AG04449 (cell line): Measurements from ENCODE around the gene RFC5.

Experiments used
- CTCF ChIA-PET: fragments of 350-600 bp; formaldehyde crosslinking; extraction: SDS; loops from one replicate; lab custom pipeline; 2021; ENCODE audit warnings: antibody characterized with exemption; lab: Yijun Ruan, JAX
- POLR2A ChIA-PET: fragments of 400-600, 350-600 bp; formaldehyde crosslinking; extraction: SDS; loops from one replicate; lab custom pipeline; 2020; ENCODE audit warnings: antibody characterized with exemption, inconsistent platforms; lab: Yijun Ruan, JAX
- DNase-seq: peaks from one replicate; pipeline ENCODE4 v3.0.0-alpha.2; 2010; ENCODE audit warnings: low read depth, low spot score
- H3K4me3 ChIP-seq: 2 replicates; pipeline ENCODE4 v1.5.1; 2011; ENCODE audit warnings: low read depth, mild to moderate bottlenecking, control low read depth, low read length
- TF ChIP-seq, protein P1 (sequence below): IDR thresholded peaks from one replicate; pipeline ENCODE4 v1.5.1; 2011; ENCODE audit warnings: mild to moderate bottlenecking, moderate library complexity, low read length, control low read depth, inconsistent platforms; ENCODE audit not compliant: insufficient read depth; ENCODE audit errors: missing control alignments

Gene RFC5

DNA sequence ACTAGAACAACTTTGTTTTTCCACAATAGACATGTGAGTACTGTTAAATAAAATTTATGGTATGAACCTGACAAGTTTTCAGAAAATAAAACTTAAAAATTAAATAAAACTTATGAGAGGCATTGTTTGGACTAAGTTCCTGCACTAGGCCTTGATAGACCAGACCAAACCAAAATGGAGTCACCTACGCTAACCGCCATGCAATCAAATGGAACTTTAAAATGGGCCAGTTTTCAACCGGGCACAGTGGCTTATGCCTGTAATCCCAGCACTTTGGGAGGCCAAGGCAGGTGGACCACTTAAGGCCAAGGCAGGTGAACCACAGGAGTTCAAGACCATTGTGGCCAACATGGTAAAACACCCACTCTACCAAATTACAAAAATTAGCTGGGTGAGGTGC lies 5.1 kb upstream of the RFC5 start:
- no peak overlapping the region for H3K4me3 ChIP-seq
- CTCF ChIA-PET: no interaction called here
- POLR2A ChIA-PET: no interaction called here
- TF ChIP-seq, protein P1, sequence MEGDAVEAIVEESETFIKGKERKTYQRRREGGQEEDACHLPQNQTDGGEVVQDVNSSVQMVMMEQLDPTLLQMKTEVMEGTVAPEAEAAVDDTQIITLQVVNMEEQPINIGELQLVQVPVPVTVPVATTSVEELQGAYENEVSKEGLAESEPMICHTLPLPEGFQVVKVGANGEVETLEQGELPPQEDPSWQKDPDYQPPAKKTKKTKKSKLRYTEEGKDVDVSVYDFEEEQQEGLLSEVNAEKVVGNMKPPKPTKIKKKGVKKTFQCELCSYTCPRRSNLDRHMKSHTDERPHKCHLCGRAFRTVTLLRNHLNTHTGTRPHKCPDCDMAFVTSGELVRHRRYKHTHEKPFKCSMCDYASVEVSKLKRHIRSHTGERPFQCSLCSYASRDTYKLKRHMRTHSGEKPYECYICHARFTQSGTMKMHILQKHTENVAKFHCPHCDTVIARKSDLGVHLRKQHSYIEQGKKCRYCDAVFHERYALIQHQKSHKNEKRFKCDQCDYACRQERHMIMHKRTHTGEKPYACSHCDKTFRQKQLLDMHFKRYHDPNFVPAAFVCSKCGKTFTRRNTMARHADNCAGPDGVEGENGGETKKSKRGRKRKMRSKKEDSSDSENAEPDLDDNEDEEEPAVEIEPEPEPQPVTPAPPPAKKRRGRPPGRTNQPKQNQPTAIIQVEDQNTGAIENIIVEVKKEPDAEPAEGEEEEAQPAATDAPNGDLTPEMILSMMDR: no peak
- no peak for DNase-seq

DNA sequence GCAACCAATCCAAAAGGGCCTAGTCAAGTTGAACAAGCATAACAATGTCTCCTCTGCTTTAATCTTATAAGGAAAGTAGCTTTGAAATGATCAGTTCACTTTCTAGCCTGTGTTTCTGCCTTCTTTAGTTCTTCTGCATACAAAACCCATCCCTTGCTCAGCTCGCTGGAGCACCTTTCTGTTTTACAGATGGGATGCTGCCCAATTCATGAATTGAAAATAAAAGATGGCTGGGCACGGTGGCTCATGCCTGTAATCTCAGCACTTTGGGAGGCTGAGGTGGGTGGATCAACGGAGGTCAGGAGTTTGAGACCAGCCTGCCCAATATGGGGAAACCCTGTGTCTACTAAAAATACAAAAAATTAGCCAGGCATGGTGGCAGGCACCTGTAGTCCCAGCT lies 4.5 kb upstream of the RFC5 start:
- DNase-seq: no peak
- CTCF ChIA-PET: no interaction called here
- POLR2A ChIA-PET: no interaction called here
- TF ChIP-seq, protein P1: no peak
- no peak overlapping the region for H3K4me3 ChIP-seq

DNA sequence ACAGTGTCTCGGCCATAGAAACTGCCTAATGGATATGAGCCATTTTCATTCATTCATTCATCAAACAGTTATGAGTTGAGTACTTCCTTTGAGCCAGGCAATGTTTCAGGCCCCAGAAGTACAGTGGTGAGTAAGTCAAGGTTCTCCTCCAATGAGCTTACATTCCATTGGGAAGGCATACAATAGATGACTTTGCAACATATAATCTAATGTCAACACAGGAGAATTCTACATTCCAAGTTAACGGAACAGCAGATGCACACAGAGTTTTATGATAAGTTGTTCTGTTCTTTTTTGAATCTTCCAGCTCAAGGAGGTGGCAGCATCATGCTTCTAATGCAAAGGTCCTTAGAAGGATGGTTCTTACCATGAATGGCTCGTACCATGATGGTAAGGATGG lies 3.2 kb upstream of the RFC5 start:
- CTCF ChIA-PET: interaction anchor here (0.8 to 1.5 kb wide), 2 partner anchors 138 to 140 kb away, joined by 3 to 4 read pairs; no protein-coding TSS in a partner anchor
- H3K4me3 ChIP-seq: no peak overlapping the region
- DNase-seq: no peak
- TF ChIP-seq, protein P1: no peak
- POLR2A ChIA-PET: no interaction called here

DNA sequence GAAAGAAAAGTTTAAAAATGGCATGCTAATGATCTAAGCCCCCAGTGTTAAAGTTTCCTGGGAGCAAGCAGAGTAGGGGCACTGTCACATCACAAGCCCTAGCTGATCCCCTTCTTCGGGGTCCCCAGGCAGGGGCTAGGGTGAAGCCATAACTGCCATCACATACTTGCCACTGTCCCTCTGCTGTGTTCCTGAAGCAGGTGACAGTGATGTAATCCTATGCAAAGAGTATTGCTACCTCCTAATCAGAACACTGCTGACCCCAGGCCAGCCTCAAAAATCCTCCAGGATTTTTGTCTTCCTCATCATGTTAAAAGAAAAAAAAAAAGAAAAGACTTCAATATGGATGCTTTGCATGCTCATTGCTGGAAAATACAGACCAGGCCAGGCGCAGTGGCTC lies 1.2 kb upstream of the RFC5 start:
- POLR2A ChIA-PET: no interaction called here

DNA sequence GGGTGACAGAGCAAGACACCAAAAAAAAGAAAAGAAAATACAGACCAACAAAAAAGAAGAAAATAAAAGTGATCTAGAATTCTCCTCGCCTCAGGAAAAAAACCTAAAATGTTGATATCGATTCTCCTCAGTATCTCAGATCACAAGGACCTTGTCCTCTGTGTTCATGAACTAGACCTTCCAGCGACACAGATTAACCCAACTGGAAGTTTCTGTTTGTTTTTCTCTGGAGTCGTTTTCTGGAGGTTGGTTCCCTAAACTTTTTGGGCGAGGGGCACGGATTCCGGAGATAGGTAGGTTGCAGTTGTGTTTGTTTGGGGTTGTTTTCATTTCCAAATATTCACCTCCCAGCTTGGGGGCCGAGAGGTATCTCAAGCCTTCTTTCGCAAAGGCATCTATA lies 559 bp upstream of the RFC5 start:
- POLR2A ChIA-PET: interaction anchor here (0.7 to 1.0 kb wide), 2 partner anchors 10 to 29 kb away, joined by 3 read pairs; no protein-coding TSS in a partner anchor
- H3K4me3 ChIP-seq: peak overlapping the region; percentile 44
- no peak for DNase-seq
- TF ChIP-seq, protein P1: no peak
- CTCF ChIA-PET: interaction anchor here (1.2 to 1.4 kb wide), 2 partner anchors 19 to 141 kb away, joined by 3 to 8 read pairs; no protein-coding TSS in a partner anchor

More for the DNA sequence above, 1.2 kb upstream of the RFC5 start:
- TF ChIP-seq, protein P1: no peak
- DNase-seq: no peak
- H3K4me3 ChIP-seq: no peak overlapping the region
- CTCF ChIA-PET: no interaction called here

DNA sequence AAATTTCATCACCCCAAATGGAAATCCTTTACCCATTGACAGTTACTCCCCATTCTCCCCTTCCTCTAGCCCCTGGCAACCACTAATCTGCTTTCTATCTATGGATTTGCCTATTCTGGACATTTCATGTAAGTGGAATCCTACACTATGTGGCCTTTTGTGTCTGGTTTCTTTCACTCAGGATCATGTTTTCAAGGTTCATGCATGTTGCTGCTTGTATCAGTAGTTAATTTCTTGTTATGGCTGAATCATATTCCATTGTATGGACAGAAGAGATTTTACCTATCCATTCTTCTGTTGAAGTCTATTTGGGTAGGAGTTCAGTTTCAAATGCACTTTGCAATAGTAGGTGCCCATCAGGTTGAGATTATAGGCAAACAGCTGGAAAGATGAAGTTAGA lies 1.4 kb downstream of the RFC5 start:
- POLR2A ChIA-PET: no interaction called here
- TF ChIP-seq, protein P1: no peak
- CTCF ChIA-PET: no interaction called here
- no peak overlapping the region for H3K4me3 ChIP-seq
- DNase-seq: no peak
